Ishikawa (cell line): Measurements from ENCODE around the gene ASXL1.

Experiments used
- CEBPB ChIP-seq: IDR thresholded peaks from 2 replicates; pipeline ENCODE4 v1.6.1; 2012
- CREB1 ChIP-seq: IDR thresholded peaks from 2 replicates; pipeline ENCODE4 v1.6.1; 2012; ENCODE audit warnings: low read depth
- EGR1 ChIP-seq: IDR thresholded peaks from 2 replicates; pipeline ENCODE4 v1.6.1; 2012
- EP300 ChIP-seq: IDR thresholded peaks from 2 replicates; pipeline ENCODE4 v1.6.1; 2012; ENCODE audit warnings: borderline replicate concordance
- FOXM1 ChIP-seq: IDR thresholded peaks from 2 replicates; pipeline ENCODE4 v1.6.1; 2012; ENCODE audit warnings: low read depth, borderline replicate concordance
- MAX ChIP-seq: IDR thresholded peaks from 2 replicates; pipeline ENCODE4 v1.6.1; 2012
- NFIC ChIP-seq: IDR thresholded peaks from 2 replicates; pipeline ENCODE4 v1.6.1; 2012
- RAD21 ChIP-seq: IDR thresholded peaks from 2 replicates; pipeline ENCODE4 v1.6.1; 2012; ENCODE audit warnings: low read depth
- REST ChIP-seq: IDR thresholded peaks from 2 replicates; pipeline ENCODE4 v1.6.1; 2012; ENCODE audit warnings: low read depth, mild to moderate bottlenecking
- TAF1 ChIP-seq: IDR thresholded peaks from 2 replicates; pipeline ENCODE4 v1.6.1; 2012; ENCODE audit warnings: low read depth, mild to moderate bottlenecking
- TCF12 ChIP-seq: IDR thresholded peaks from 2 replicates; pipeline ENCODE4 v1.6.1; 2012; ENCODE audit warnings: low read depth
- TEAD4 ChIP-seq: IDR thresholded peaks from 2 replicates; pipeline ENCODE4 v1.6.1; 2012
- USF1 ChIP-seq: IDR thresholded peaks from 2 replicates; pipeline ENCODE4 v1.6.1; 2012
- YY1 ChIP-seq: IDR thresholded peaks from 2 replicates; pipeline ENCODE4 v1.6.1; 2012; ENCODE audit warnings: low read depth
- ZBTB7A ChIP-seq: IDR thresholded peaks from 2 replicates; pipeline ENCODE4 v1.6.1; 2012; ENCODE audit warnings: low read depth

The ASXL1 gene

GRCh38 chr20:32353848-32354496 lies 4.2 kb upstream of the ASXL1 start:
- TF ChIP-seq MAX = no peak
- no peak for TF ChIP-seq TEAD4
- no peak for TF ChIP-seq USF1
- TF ChIP-seq CREB1 = no peak
- no peak for TF ChIP-seq ZBTB7A
- TF ChIP-seq TAF1 = no peak
- TF ChIP-seq FOXM1 = no peak
- no peak for TF ChIP-seq EP300
- TF ChIP-seq REST = no peak
- no peak for TF ChIP-seq TCF12
- no peak for TF ChIP-seq YY1
- no peak for TF ChIP-seq RAD21
- TF ChIP-seq CEBPB = no peak
- no peak for TF ChIP-seq EGR1
- no peak for TF ChIP-seq NFIC

GRCh38 chr20:32354592-32355416 lies 3.3 kb upstream of the ASXL1 start:
- TF ChIP-seq ZBTB7A (no peak), CEBPB (no peak)

- TF ChIP-seq NFIC (no peak), TEAD4 (no peak), CEBPB (no peak), ZBTB7A (no peak), EGR1 (no peak), TCF12 (no peak), REST (no peak), RAD21 (no peak)
Measured at GRCh38 chr20:32355417-32355841, 2.7 kb upstream of the ASXL1 start.

- TF ChIP-seq TEAD4 = peak; percentile 68
Measured at GRCh38 chr20:32355907-32356621, 2.1 kb upstream of the ASXL1 start.

- TF ChIP-seq USF1 (no peak), NFIC (peak; percentile 39), TAF1 (no peak)
Measured at GRCh38 chr20:32356622-32357374, 1.3 kb upstream of the ASXL1 start.

GRCh38 chr20:32357375-32357868 lies 709 bp upstream of the ASXL1 start:
- TF ChIP-seq TEAD4 = peak; percentile 42; the same call in 1 of the 2 replicates
- no peak for TF ChIP-seq USF1
- TF ChIP-seq EGR1 = no peak
- no peak for TF ChIP-seq FOXM1
- TF ChIP-seq CEBPB = no peak
